WTC11 (cell line): ENCODE data around the gene GNAZ.

Experiments
- CREB1 ChIP-seq: sonication (generic); formaldehyde crosslinking; IDR thresholded peaks from 2 replicates; pipeline ENCODE4 v1.8.0; 2023; ENCODE audit warnings: mild to moderate bottlenecking, missing genetic modification reagents
- IRF2 ChIP-seq: sonication (generic); formaldehyde crosslinking; IDR thresholded peaks from 2 replicates; pipeline ENCODE4 v1.8.0; 2022; ENCODE audit warnings: low read depth, missing genetic modification reagents, borderline replicate concordance
- TF ChIP-seq, protein P1 (sequence below): sonication (generic); formaldehyde crosslinking; IDR thresholded peaks from 2 replicates; pipeline ENCODE4 v1.8.0; 2023; ENCODE audit warnings: missing genetic modification reagents
- TF ChIP-seq, protein P2 (sequence below): sonication (generic); formaldehyde crosslinking; IDR thresholded peaks from 2 replicates; pipeline ENCODE4 v1.8.1; 2023; ENCODE audit warnings: mild to moderate bottlenecking, moderate library complexity, missing genetic modification reagents

DNA sequence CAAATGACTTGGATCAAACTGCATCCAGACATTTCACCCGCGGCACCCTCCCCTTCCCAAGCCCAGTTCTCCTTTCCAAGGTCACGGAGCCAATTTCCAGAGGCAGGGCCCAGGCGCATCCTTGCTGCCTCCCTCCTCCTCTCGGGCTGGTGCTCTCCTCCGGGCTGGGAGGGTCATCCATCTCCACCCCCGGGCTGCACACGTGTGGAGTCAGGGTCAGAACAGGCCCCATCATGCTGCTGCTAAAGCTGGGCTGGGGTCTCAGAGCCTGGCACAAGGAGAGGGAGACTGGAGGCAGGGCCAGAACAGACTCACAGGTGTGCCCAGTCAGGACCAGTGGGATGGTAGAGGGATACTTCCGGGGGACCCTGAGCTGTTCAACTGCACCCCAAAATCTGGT lies 57.5 kb downstream of the GNAZ start:
- TF ChIP-seq, protein P1, sequence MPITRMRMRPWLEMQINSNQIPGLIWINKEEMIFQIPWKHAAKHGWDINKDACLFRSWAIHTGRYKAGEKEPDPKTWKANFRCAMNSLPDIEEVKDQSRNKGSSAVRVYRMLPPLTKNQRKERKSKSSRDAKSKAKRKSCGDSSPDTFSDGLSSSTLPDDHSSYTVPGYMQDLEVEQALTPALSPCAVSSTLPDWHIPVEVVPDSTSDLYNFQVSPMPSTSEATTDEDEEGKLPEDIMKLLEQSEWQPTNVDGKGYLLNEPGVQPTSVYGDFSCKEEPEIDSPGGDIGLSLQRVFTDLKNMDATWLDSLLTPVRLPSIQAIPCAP (CRISPR knock-in tag), result no peak
- TF ChIP-seq, protein P2, sequence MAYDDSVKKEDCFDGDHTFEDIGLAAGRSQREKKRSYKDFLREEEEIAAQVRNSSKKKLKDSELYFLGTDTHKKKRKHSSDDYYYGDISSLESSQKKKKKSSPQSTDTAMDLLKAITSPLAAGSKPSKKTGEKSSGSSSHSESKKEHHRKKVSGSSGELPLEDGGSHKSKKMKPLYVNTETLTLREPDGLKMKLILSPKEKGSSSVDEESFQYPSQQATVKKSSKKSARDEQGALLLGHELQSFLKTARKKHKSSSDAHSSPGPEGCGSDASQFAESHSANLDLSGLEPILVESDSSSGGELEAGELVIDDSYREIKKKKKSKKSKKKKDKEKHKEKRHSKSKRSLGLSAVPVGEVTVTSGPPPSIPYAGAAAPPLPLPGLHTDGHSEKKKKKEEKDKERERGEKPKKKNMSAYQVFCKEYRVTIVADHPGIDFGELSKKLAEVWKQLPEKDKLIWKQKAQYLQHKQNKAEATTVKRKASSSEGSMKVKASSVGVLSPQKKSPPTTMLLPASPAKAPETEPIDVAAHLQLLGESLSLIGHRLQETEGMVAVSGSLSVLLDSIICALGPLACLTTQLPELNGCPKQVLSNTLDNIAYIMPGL (CRISPR knock-in tag), result no peak
- TF ChIP-seq CREB1 (CRISPR knock-in tag) (no peak), IRF2 (CRISPR knock-in tag) (no peak)
